Upper lobe of right lung (tissue), 1 donor: Measurements from ENCODE around the gene NHEJ1. TPM values are rescaled to one million over a fixed set of nuclear protein-coding genes. Genes with fewer than 3 reads are reported as not detected.

Experiments used
- ATAC-seq: fragments of 200-7000 bp; cut with Tn5 transposase; one replicate; pipeline ENCODE4 v1.9.1; 2020; ENCODE audit warnings: mild to moderate bottlenecking, moderate library complexity
- DNase-seq: peaks from one replicate; pipeline ENCODE4 v3.0.0-alpha.2; 2020
- H3K27ac ChIP-seq: fragments of 200-600 bp; one replicate; pipeline ENCODE4 v1.8.0; 2022
- H3K27me3 ChIP-seq: fragments of 200-600 bp; one replicate; pipeline ENCODE4 v1.8.0; 2022; ENCODE audit warnings: mild to moderate bottlenecking
- H3K36me3 ChIP-seq: fragments of 200-600 bp; one replicate; pipeline ENCODE4 v1.8.0; 2022
- H3K4me1 ChIP-seq: fragments of 200-600 bp; one replicate; pipeline ENCODE4 v1.8.0; 2022
- H3K4me3 ChIP-seq: fragments of 200-600 bp; one replicate; pipeline ENCODE4 v1.8.0; 2022; ENCODE audit warnings: mild to moderate bottlenecking
- H3K9me3 ChIP-seq: fragments of 200-600 bp; one replicate; pipeline ENCODE4 v1.8.0; 2022
- intact Hi-C: fragments of 100-400 bp; cut with DNase I; formaldehyde crosslinking; loops from one replicate; pipeline ENCODE4 v1.11.0; 2022
- total RNA-seq: library from RNA; stranded (reverse); fragmentation: NEBNext Ultra II Directional; extraction: Animal tissue kit (Norgen Biotek cat#: 25700); gene quantifications from one replicate; pipeline ENCODE4 v1.2.1, GENCODE V29; 2021
- TF ChIP-seq, protein P1 (sequence below): fragments of 200-600 bp; IDR thresholded peaks from one replicate; pipeline ENCODE4 v1.8.0; 2022; ENCODE audit warnings: antibody characterized with exemption
- donor health status: DM: no; HTN: yes; CAD: no; lungs with severe emphysema.

Gene NHEJ1
- total RNA-seq, 1 donor from 2014 or later, result 14.3 TPM

DNA sequence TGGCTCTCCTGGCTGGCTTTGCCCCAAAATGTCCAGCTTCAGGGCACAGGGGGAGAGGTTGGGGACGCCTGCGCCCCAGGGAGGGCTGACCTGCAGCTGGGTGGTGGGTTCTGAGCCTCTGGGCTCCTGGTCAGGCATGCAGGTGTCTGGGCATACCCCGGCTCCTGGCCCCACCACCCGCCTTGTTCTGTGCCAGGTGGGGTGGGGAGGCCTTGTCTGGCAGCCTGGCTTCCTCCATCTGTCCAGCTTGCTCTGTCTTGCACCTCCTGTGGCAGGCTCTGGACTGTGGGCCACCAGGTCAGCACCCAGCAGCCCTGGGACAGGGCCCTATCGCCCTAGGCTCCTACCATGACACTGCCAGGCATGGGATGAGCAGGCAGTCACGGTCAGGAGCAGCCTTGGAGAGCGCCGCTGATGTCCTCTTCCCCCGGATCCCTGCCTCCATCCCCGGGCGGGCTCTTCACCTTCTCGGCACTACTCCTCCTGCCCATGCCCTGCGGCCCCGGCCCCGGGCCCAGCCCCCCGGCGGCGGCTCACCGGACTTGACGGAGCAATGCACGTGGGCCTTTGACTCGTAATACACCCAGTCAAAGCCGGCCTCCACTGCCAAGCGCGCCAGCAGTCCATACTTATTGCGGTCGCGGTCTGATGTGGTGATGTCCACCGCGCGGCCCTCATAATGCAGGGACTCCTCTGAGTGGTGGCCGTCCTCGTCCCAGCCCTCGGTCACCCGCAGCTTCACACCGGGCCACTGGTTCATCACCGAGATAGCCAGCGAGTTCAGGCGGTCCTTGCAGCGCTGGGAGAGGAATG, 103.5 kb downstream of the NHEJ1 start:
- H3K27me3 ChIP-seq, result peaks cover 72% of the 10 kb centered on the region
- TF ChIP-seq, protein P1, sequence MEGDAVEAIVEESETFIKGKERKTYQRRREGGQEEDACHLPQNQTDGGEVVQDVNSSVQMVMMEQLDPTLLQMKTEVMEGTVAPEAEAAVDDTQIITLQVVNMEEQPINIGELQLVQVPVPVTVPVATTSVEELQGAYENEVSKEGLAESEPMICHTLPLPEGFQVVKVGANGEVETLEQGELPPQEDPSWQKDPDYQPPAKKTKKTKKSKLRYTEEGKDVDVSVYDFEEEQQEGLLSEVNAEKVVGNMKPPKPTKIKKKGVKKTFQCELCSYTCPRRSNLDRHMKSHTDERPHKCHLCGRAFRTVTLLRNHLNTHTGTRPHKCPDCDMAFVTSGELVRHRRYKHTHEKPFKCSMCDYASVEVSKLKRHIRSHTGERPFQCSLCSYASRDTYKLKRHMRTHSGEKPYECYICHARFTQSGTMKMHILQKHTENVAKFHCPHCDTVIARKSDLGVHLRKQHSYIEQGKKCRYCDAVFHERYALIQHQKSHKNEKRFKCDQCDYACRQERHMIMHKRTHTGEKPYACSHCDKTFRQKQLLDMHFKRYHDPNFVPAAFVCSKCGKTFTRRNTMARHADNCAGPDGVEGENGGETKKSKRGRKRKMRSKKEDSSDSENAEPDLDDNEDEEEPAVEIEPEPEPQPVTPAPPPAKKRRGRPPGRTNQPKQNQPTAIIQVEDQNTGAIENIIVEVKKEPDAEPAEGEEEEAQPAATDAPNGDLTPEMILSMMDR, result no peak
- ATAC-seq (no peak), DNase-seq (no peak)
- H3K9me3 ChIP-seq, result no peaks in the 10 kb centered on the region
- H3K4me3 ChIP-seq, result no peak overlapping the region
- no peaks in the 10 kb centered on the region for H3K36me3 ChIP-seq
- intact Hi-C loops, result no loop called here
- no peak overlapping the region for H3K27ac ChIP-seq
- peaks cover 30% of the 10 kb centered on the region for H3K4me1 ChIP-seq

DNA sequence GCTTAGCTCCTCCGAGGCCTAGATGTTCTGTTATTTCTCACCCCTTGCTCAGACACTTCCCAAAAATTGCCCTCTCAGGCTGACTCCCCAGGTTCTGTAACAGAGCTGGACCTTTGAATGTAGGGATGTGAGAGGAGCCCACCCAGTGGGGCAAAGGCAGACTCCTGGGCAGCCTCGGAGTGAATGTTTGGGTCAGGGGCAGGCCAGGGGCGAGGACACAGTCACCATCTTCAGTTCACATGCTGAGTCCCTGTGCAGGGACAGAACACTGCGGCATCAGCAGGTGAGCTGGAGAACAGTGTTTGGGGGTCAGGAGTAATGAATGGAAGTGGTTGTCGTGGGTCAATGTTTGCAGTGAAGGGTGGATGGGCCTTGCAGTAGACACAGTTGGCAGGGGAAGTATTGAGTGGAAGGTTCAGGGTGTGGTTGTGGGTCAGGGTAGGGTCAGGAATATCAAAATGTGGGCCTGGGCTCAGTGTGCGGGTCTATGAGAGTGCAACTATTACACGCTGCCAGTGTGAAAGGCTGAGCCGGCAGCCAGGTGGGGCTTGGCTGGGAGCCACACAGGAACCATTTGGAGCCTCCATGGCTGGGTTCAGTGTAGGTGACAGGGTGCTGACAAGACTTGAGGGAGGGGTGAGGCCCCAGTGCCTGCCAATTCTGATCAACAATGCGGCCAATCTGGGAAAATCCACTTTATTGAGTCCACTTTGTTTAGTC, 104.3 kb downstream of the NHEJ1 start:
- no peak for ATAC-seq
- Histone ChIP-seq H3K4me1 (peaks cover 30% of the 10 kb centered on the region), H3K36me3 (no peaks in the 10 kb centered on the region), H3K27ac (no peak overlapping the region), H3K27me3 (peaks cover 66% of the 10 kb centered on the region), H3K4me3 (no peak overlapping the region), H3K9me3 (no peaks in the 10 kb centered on the region)
- TF ChIP-seq, protein P1, result no peak
- intact Hi-C loops, result no loop called here
- no peak for DNase-seq

GRCh38 chr2:219054956-219055903, 105.4 kb downstream of the NHEJ1 start:
- no peak for DNase-seq
- intact Hi-C loops, result no loop called here

DNA sequence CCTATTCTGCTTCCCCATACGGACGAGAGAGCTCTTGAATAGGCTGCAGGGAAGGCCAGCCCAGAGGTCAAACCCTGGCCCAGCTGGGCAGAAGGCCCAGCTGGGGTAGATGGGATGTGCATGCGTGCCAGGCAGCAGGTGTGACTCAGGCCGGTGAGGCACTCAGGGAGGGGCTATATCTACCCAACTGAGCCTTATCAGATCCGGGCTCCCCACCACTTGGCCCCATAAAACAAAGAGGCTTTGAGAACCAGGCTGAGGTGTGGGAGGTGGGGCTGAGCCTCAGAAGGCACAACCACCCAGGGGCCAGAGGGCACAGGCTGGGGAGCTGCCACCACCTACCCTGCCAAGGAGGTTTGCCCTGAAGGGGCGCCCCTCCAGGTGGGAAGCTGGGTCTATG, 111.3 kb downstream of the NHEJ1 start:
- Histone ChIP-seq H3K27ac (no peak overlapping the region), H3K27me3 (peaks cover 32% of the 10 kb centered on the region), H3K4me3 (no peak overlapping the region), H3K9me3 (no peaks in the 10 kb centered on the region), H3K36me3 (no peaks in the 10 kb centered on the region), H3K4me1 (no peaks in the 10 kb centered on the region)
- intact Hi-C loops, result no loop called here
- DNase-seq (no peak), ATAC-seq (peak; percentile 12)
- TF ChIP-seq, protein P1, result no peak

More at GRCh38 chr2:219054956-219055903, 105.4 kb downstream of the NHEJ1 start:
- Histone ChIP-seq H3K9me3 (no peaks in the 10 kb centered on the region), H3K27ac (no peak overlapping the region), H3K36me3 (no peaks in the 10 kb centered on the region), H3K27me3 (peaks cover 57% of the 10 kb centered on the region), H3K4me3 (no peak overlapping the region), H3K4me1 (peaks cover 28% of the 10 kb centered on the region)
- no peak for ATAC-seq
- TF ChIP-seq, protein P1, result no peak

- Histone ChIP-seq H3K27me3 (peaks cover 50% of the 10 kb centered on the region), H3K4me3 (no peak overlapping the region), H3K4me1 (no peaks in the 10 kb centered on the region), H3K27ac (no peak overlapping the region), H3K9me3 (no peaks in the 10 kb centered on the region), H3K36me3 (no peaks in the 10 kb centered on the region)
- intact Hi-C loops, result no loop called here
- TF ChIP-seq, protein P1, result no peak
- ATAC-seq, result peak; percentile 54
- DNase-seq, result no peak
These were observed 114.6 kb downstream of the NHEJ1 start for GRCh38 chr2:219045937-219046550.
